Stimulated activated CD4-positive, alpha-beta T cell treated with anti-CD3 and anti-CD28 coated beads, TNF-alpha, amount 100 ng/mL, for 1 hour (primary cell): Measurements from ENCODE around the gene CLK2.
"Not testable (repeated sequence)": the region's sequence is repeated elsewhere in the genome, so short reads cannot be mapped to it uniquely, and the experiment has no call there.

Experiments used
- DNase-seq, 3 donors: peaks; one replicate each; pipeline ENCODE4 v3.0.0-alpha.2; 2020; ENCODE audit warnings: low read depth in 3 of 3, low spot score in 1 of 3

The CLK2 gene

GRCh38 chr1:155214702-155215101 lies 58.6 kb downstream of the CLK2 start:
- DNase-seq: not testable (repeated sequence)
